Upper lobe of left lung (tissue), 4 donors: ENCODE measurements around the gene BCAS2.
"Not testable (repeated sequence)": the region's sequence is repeated elsewhere in the genome, so short reads cannot be mapped to it uniquely, and the experiment has no call there.

Source experiments
- CTCF ChIP-seq, 6 experiments: fragments of 450-650 bp in 4 of 6; fragments of 200-600 bp in 2 of 6; sonication (generic) in 2 of 6; IDR thresholded peaks; one replicate each; pipeline ENCODE4 v1.5.1; 2016 to 2019; ENCODE audit warnings: antibody characterized with exemption in 6 of 6
- POLR2A ChIP-seq, 4 donors: fragments of 450-650 bp; IDR thresholded peaks; one replicate each; pipeline ENCODE4 v1.5.1; 2016 to 2017; ENCODE audit warnings: antibody characterized with exemption in 4 of 4, mild to moderate bottlenecking in 2 of 4
- POLR2AphosphoS5 ChIP-seq, 2 donors: sonication (generic); formaldehyde crosslinking; IDR thresholded peaks; one replicate each; pipeline ENCODE4 v1.5.1; 2017; ENCODE audit warnings: antibody characterized with exemption in 2 of 2

- not testable (repeated sequence) for TF ChIP-seq CTCF, POLR2AphosphoS5, POLR2A (IDR thresholded peaks at IDR 0.05)
Measured at GRCh38 chr1:114562978-114563510, 18.4 kb downstream of the BCAS2 start.
